Muscle of back (tissue), 13 donors: ENCODE results near the gene POLDIP3. TPM values are rescaled to one million over a fixed set of nuclear protein-coding genes. Genes with fewer than 3 reads are reported as not detected.
A peak's percentile ranks its signal among the peaks of the same experiment; 100 is the strongest.

Source experiments
- DNase-seq, 3 donors: peaks; one replicate each; pipeline versions ENCODE4 v3.0.0 to v3.0.0-alpha.2; 2013
- long read RNA-seq, 9 donors: transcript quantifications; one replicate each; lab custom pipeline, GENCODE V29; 2026
- polyA plus RNA-seq, 10 donors: library from polyadenylated mRNA; unstranded; fragments of 120-200 nt; gene quantifications; one replicate each; pipeline ENCODE4 v1.2.1, GENCODE V29; 2013; ENCODE audit not compliant: insufficient read length in 10 of 10

POLDIP3 gene
- 10 to 100 TPM; 51.5 to 65.6 (median 56.9) TPM for polyA plus RNA-seq
- long read RNA-seq, donor 1, transcript POLDIP3-201 (9 exons, 3,441 nt) = major isoform, 9 of 10 reads
- long read RNA-seq, donor 1, partial matches to known transcripts = 0 of 10 reads
- long read RNA-seq, donor 1, other reads (novel, unspliced or antisense) = 0 of 10 reads
- long read RNA-seq, donor 2, transcript POLDIP3-201 (9 exons, 3,441 nt) = major isoform, 8 of 20 reads
- long read RNA-seq, donor 2, partial matches to known transcripts = 6 of 20 reads
- long read RNA-seq, donor 2, other reads (novel, unspliced or antisense) = 5 of 20 reads
- long read RNA-seq, donor 3 = 0 reads
- long read RNA-seq, donor 4, transcript POLDIP3-201 (9 exons, 3,441 nt) = major isoform, 10 of 11 reads
- long read RNA-seq, donor 4, partial matches to known transcripts = 0 of 11 reads
- long read RNA-seq, donor 4, other reads (novel, unspliced or antisense) = 0 of 11 reads
- long read RNA-seq, donor 5, transcript POLDIP3-201 (9 exons, 3,441 nt) = major isoform, 21 of 46 reads
- long read RNA-seq, donor 5, partial matches to known transcripts = 23 of 46 reads
- long read RNA-seq, donor 5, other reads (novel, unspliced or antisense) = 0 of 46 reads
- long read RNA-seq, donor 6, transcript POLDIP3-201 (9 exons, 3,441 nt) = major isoform, 11 of 22 reads
- long read RNA-seq, donor 6, partial matches to known transcripts = 9 of 22 reads
- long read RNA-seq, donor 6, other reads (novel, unspliced or antisense) = 0 of 22 reads
- long read RNA-seq, donor 7, transcript POLDIP3-201 (9 exons, 3,441 nt) = major isoform, 9 of 10 reads
- long read RNA-seq, donor 7, partial matches to known transcripts = 0 of 10 reads
- long read RNA-seq, donor 7, other reads (novel, unspliced or antisense) = 0 of 10 reads
- long read RNA-seq, donor 8, partial matches to known transcripts = 0 of 5 reads
- long read RNA-seq, donor 8, other reads (novel, unspliced or antisense) = 0 of 5 reads
- long read RNA-seq, donor 9, partial matches to known transcripts = 0 of 4 reads
- long read RNA-seq, donor 9, other reads (novel, unspliced or antisense) = 0 of 4 reads

- DNase-seq = peak; percentile 99 to 100 (median 99)
Observed at GRCh38 chr22:42614312-42615091, at the start of gene POLDIP3. TSS of gene POLDIP3 (minus strand) at chr22:42614883. CDS start at chr22:42614857, 26 bp downstream.

- DNase-seq = peak; percentile 73 to 93 (median 85)
Observed at GRCh38 chr22:42661985-42662831, 47.5 kb upstream of the POLDIP3 start.

GRCh38 chr22:42656578-42656977 is 41.9 kb upstream of the POLDIP3 start:
- DNase-seq = no peak

GRCh38 chr22:42655693-42656092 is 41.0 kb upstream of the POLDIP3 start:
- DNase-seq = no peak

GRCh38 chr22:42654436-42655073 is 39.9 kb upstream of the POLDIP3 start:
- no peak for DNase-seq

- no peak for DNase-seq
Observed at GRCh38 chr22:42653999-42654398, 39.3 kb upstream of the POLDIP3 start.

- no peak for DNase-seq
Observed at GRCh38 chr22:42651134-42651533, 36.5 kb upstream of the POLDIP3 start.

- peak; percentile 83 to 94 (median 85) for DNase-seq
Observed at GRCh38 chr22:42649246-42650099, 34.8 kb upstream of the POLDIP3 start, which contains the start of gene CYB5R3. TSS of gene CYB5R3 (minus strand) at chr22:42649392. CDS start at chr22:42649315, 77 bp downstream.

GRCh38 chr22:42648368-42649245 is 33.9 kb upstream of the POLDIP3 start:
- peak in 2 of 3 donors; percentile 40 to 76 for DNase-seq

- DNase-seq = no peak
Observed at GRCh38 chr22:42648017-42648367, 33.3 kb upstream of the POLDIP3 start.

GRCh38 chr22:42646569-42647525 is 32.2 kb upstream of the POLDIP3 start:
- DNase-seq = no peak

- DNase-seq = peak in 1 of 3 donors; percentile 36
Observed at GRCh38 chr22:42645938-42646568, 31.4 kb upstream of the POLDIP3 start.

- peak in 1 of 3 donors; percentile 43 for DNase-seq
Observed at GRCh38 chr22:42645341-42645937, 30.8 kb upstream of the POLDIP3 start.

- peak in 2 of 3 donors; percentile 44 to 77 for DNase-seq
Observed at GRCh38 chr22:42644422-42645340, 30.0 kb upstream of the POLDIP3 start.
